Gastroesophageal sphincter (tissue), 4 donors: ENCODE results near the gene GRHPR. TPM values are rescaled to one million over a fixed set of nuclear protein-coding genes. Genes with fewer than 3 reads are reported as not detected.
A peak's percentile ranks its signal among the peaks of the same experiment; 100 is the strongest.
"Not testable (repeated sequence)": the region's sequence is repeated elsewhere in the genome, so short reads cannot be mapped to it uniquely, and the experiment has no call there.

Experiments
- ATAC-seq: fragments of 150-250 bp; one replicate; pipeline ENCODE4 v1.9.1; 2016; ENCODE audit warnings: mild to moderate bottlenecking, moderate library complexity
- H3K27ac ChIP-seq, 4 donors: fragments of 200-600 bp; sonication (generic) in 3 of 4; 1 replicate in 3 of 4; 2 replicates in 1 of 4; pipeline ENCODE4 v1.5.1; 2016 to 2019
- H3K27me3 ChIP-seq: fragments of 200-600 bp; sonication (generic); one replicate; pipeline ENCODE4 v1.5.1; 2019
- H3K36me3 ChIP-seq, 2 donors: fragments of 200-600 bp; sonication (generic); one replicate each; pipeline ENCODE4 v1.5.1; 2019; ENCODE audit warnings: control low read depth in 1 of 2
- H3K4me1 ChIP-seq, 3 donors: fragments of 200-600 bp; sonication (generic); 1 replicate in 2 of 3; 2 replicates in 1 of 3; pipeline ENCODE4 v1.5.1; 2016 to 2019; ENCODE audit warnings: control low read depth in 2 of 3
- H3K4me3 ChIP-seq, 2 donors: fragments of 200-600 bp; sonication (generic); one replicate each; pipeline ENCODE4 v1.5.1; 2019; ENCODE audit warnings: mild to moderate bottlenecking in 1 of 2, moderate library complexity in 1 of 2
- H3K9me3 ChIP-seq, 3 donors: fragments of 200-600 bp; sonication (generic); one replicate each; pipeline ENCODE4 v1.5.1; 2017 to 2019; ENCODE audit warnings: control low read depth in 2 of 3
- CTCF ChIP-seq, 4 experiments: fragments of 200-600 bp in 2 of 4; fragments of 450-650 bp in 2 of 4; sonication (generic) in 1 of 4; IDR thresholded peaks; one replicate each; pipeline ENCODE4 v1.5.1; 2017 to 2019; ENCODE audit warnings: antibody characterized with exemption in 4 of 4, mild to moderate bottlenecking in 2 of 4, moderate library complexity in 2 of 4
- EP300 ChIP-seq: sonication (generic); formaldehyde crosslinking; IDR thresholded peaks from one replicate; pipeline ENCODE4 v1.6.1; 2017; ENCODE audit warnings: antibody characterized with exemption, mild to moderate bottlenecking
- POLR2A ChIP-seq, 2 donors: fragments of 450-650 bp; IDR thresholded peaks; one replicate each; pipeline ENCODE4 v1.6.1; 2017; ENCODE audit warnings: antibody characterized with exemption in 2 of 2, mild to moderate bottlenecking in 2 of 2, moderate library complexity in 1 of 2
- POLR2AphosphoS5 ChIP-seq: sonication (generic); formaldehyde crosslinking; IDR thresholded peaks from one replicate; pipeline ENCODE4 v1.6.1; 2017; ENCODE audit warnings: antibody characterized with exemption
- WGBS, 2 donors: methylation state at CpG; one replicate each; pipeline ENCODE4 v1.1.5; 2018; ENCODE audit warnings: low coverage in 1 of 2; 5-methylcytosine and 5-hydroxymethylcytosine counted together
- total RNA-seq, 4 donors: library from RNA; depleted of rRNA; stranded (reverse); fragments of >200 nt; gene quantifications; one replicate each; pipeline ENCODE4 v1.1.0, GENCODE V29; 2016

Gene GRHPR
- total RNA-seq, 4 donors from 2014 or later = 119 to 144 (median 134) TPM

- H3K4me3 ChIP-seq = peak overlapping the region in 1 of 2 donors; percentile 5
- H3K27ac ChIP-seq = peak overlapping the region in 2 of 4 donors; percentile 4 to 29
- H3K4me1 ChIP-seq = peaks cover 3 to 34% (median 22%) of the 10 kb centered on the region in 3 donors
- H3K27me3 ChIP-seq = no peaks in the 10 kb centered on the region
- WGBS, 2 donors = no CpG with 5 or more reads among the region's 18 CpGs
- no peak for TF ChIP-seq EP300
- no peak for TF ChIP-seq POLR2AphosphoS5
- TF ChIP-seq POLR2A (IDR thresholded peaks at IDR 0.05) = no peak
- no peak for TF ChIP-seq CTCF (IDR thresholded peaks at IDR 0.05)
- no peak for ATAC-seq
- no peaks in the 10 kb centered on the region for H3K9me3 ChIP-seq
- peaks cover 0 to 49% of the 10 kb centered on the region in 2 donors for H3K36me3 ChIP-seq
These were observed 2.3 kb downstream of the GRHPR start for GRCh38 chr9:37424686-37425297.

- H3K27ac ChIP-seq = peak overlapping the region in 2 of 4 donors; percentile 4 to 29
- no peak for TF ChIP-seq CTCF (IDR thresholded peaks at IDR 0.05)
- TF ChIP-seq POLR2A (IDR thresholded peaks at IDR 0.05) = no peak
- TF ChIP-seq POLR2AphosphoS5 = no peak
- no peak for TF ChIP-seq EP300
- peaks cover 0 to 55% of the 10 kb centered on the region in 2 donors for H3K36me3 ChIP-seq
- H3K4me3 ChIP-seq = no peak overlapping the region
- H3K27me3 ChIP-seq = no peaks in the 10 kb centered on the region
- ATAC-seq = no peak
- WGBS, 2 donors = no CpG with 5 or more reads among the region's 11 CpGs
- H3K9me3 ChIP-seq = no peaks in the 10 kb centered on the region
- H3K4me1 ChIP-seq = peaks cover 3 to 34% (median 22%) of the 10 kb centered on the region in 3 donors
These were observed 2.8 kb downstream of the GRHPR start for GRCh38 chr9:37425298-37425752.

GRCh38 chr9:37426431-37426830 lies 3.9 kb downstream of the GRHPR start:
- not testable (repeated sequence) for ATAC-seq, H3K9me3 ChIP-seq, H3K27me3 ChIP-seq, H3K4me3 ChIP-seq, H3K27ac ChIP-seq
- 90% methylated on average over 6 of the region's 15 CpGs; no CpG with 5 or more reads in 1 of the 2 donors for WGBS, 2 donors
- H3K4me1 ChIP-seq = peaks cover 3 to 34% (median 22%) of the 10 kb centered on the region in 3 donors
- H3K36me3 ChIP-seq = peaks cover 0 to 65% of the 10 kb centered on the region in 2 donors

GRCh38 chr9:37426846-37427245 lies 4.3 kb downstream of the GRHPR start:
- WGBS, 2 donors = 88 to 91% methylated on average over 5 of the region's 6 CpGs
- Histone ChIP-seq H3K27ac (no peak overlapping the region), H3K27me3 (no peaks in the 10 kb centered on the region), H3K4me3 (no peak overlapping the region), H3K36me3 (peaks cover 0 to 67% of the 10 kb centered on the region in 2 donors), H3K4me1 (peaks cover 3 to 31% (median 22%) of the 10 kb centered on the region in 3 donors), H3K9me3 (no peaks in the 10 kb centered on the region)
- ATAC-seq = no peak
- TF ChIP-seq CTCF (IDR thresholded peaks at IDR 0.05) (no peak), POLR2A (IDR thresholded peaks at IDR 0.05) (no peak), POLR2AphosphoS5 (no peak), EP300 (no peak)

- TF ChIP-seq POLR2AphosphoS5 (no peak), EP300 (no peak), POLR2A (IDR thresholded peaks at IDR 0.05) (no peak), CTCF (IDR thresholded peaks at IDR 0.05) (no peak)
- Histone ChIP-seq H3K4me3 (no peak overlapping the region), H3K36me3 (peaks cover 0 to 78% of the 10 kb centered on the region in 2 donors)
These were observed 5.8 kb downstream of the GRHPR start for GRCh38 chr9:37428345-37428744.

More at GRCh38 chr9:37428345-37428744, 5.8 kb downstream of the GRHPR start:
- H3K27me3 ChIP-seq = no peaks in the 10 kb centered on the region
- H3K9me3 ChIP-seq = no peaks in the 10 kb centered on the region
- H3K27ac ChIP-seq = no peak overlapping the region
- peaks cover 3 to 35% (median 20%) of the 10 kb centered on the region in 3 donors for H3K4me1 ChIP-seq
- ATAC-seq = no peak
- WGBS, 2 donors = 86% methylated on average over 1 of the region's 14 CpGs; no CpG with 5 or more reads in 1 of the 2 donors
